ENCODE measurements around the gene TDRD10. TPM values are rescaled to one million over a fixed set of nuclear protein-coding genes. Genes with fewer than 3 reads are reported as not detected.
A peak's percentile ranks its signal among the peaks of the same experiment; 100 is the strongest.

Gene TDRD10
- polyA plus RNA-seq, 2 of the 4 experiments (the other 2 are of a cell fraction): 0.04 TPM; not detected in 1

DNA sequence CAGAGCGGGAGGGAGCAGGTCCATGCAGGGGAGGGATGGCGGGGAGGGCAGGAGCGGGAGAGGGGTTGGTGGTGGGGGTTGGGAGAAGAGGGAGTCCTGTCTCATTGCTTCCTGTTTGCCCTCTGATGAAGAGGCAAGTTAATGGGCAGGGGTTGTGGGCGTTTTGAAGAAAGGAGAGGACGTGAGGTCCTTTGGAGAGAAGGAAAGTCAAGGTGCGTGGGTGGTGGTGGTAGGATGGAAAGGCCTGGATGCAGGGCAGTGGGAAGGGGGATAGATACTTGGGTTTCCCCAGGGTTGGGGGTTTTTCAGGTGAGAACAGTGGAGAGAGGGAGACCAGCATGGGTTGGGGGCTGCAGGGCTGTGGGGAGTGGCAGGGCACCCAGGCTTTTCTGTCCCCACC lies 39.2 kb downstream of the TDRD10 start (continued):
- no peak for TF ChIP-seq RFX5 (IDR thresholded peaks at IDR 0.05)

DNA sequence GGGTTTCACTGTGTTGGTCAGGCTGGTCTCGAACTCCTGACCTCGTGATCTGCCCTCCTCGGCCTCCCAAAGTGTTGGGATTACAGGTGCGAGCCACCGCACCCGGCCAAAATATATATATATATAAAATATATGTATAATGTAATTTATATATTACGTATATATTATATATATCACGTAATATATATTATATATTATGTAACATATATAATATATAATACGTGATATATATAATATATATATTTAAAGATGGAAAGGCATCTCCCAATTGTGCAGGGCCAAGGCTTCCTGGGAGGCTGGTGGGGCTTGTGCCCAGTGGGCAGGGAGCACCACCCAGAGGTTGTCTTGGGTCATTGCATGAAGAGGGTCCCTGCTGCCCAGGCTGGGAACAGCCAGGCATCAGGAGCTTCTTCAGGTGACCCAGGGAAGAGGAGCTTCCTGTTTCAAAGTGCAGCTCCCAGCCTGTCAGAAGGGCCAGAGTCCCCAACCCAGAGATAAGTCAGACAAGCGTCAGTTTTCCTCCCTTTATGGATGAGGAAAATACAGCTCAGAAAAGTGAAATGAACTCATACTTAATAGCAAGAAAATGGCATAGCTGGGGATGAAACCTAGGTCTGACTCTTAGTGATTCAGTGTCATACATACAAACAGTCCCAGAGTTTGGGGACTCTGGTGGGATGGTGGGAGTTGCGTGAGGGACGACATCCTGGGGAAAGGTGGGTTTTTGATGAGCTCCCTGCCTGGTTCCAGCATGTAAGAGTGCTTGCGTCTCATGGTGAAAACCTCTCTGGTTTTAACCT lies 44.4 kb downstream of the TDRD10 start:
- H3K4me2 ChIP-seq: no peak overlapping the region
- no peak overlapping the region for H3K4me3 ChIP-seq
- no peak for FAIRE-seq

GRCh38 chr1:154547105-154547732 lies 45.2 kb downstream of the TDRD10 start:
- no peak overlapping the region for H3K27ac ChIP-seq
- H3K9me3 ChIP-seq: no peaks in the 10 kb centered on the region
- TF ChIP-seq NR3C1 (IDR thresholded peaks at IDR 0.05) (no peak), HES2 (IDR thresholded peaks at IDR 0.05) (no peak), ZSCAN20 (CRISPR knock-in tag; IDR thresholded peaks at IDR 0.05) (no peak)
- no peak for DNase-seq (ENCODE audit: low read depth in 1 of 2, low spot score in 1 of 2)
- no peak for FAIRE-seq
- WGBS (ENCODE audit: missing lambda C conversion rate): 72% methylated on average over 11 of the region's 11 CpGs
- POLR2A ChIA-PET: interaction anchor here (1.2 kb wide), 1 partner anchor 67 kb away, joined by 3 read pairs; no protein-coding TSS in a partner anchor
- no peak for ATAC-seq
- CTCF ChIA-PET: interaction anchor here (0.6 to 7.1 kb wide), 55 partner anchors 8 to 579 kb away, joined by 3 to 79 read pairs (median 4); partner anchors contain the start of genes ATP8B2, CHRNB2, CREB3L4 and UBE2Q1
- H3K4me3 ChIP-seq: no peak overlapping the region
- no peak overlapping the region for H3K4me2 ChIP-seq
- H3K4me1 ChIP-seq: peaks cover 21% of the 10 kb centered on the region

More for the DNA sequence above, 44.4 kb downstream of the TDRD10 start:
- H3K9me3 ChIP-seq: no peaks in the 10 kb centered on the region
- 46% methylated on average over 13 of the region's 13 CpGs for WGBS (ENCODE audit: missing lambda C conversion rate)
- no peak for TF ChIP-seq ZSCAN20 (CRISPR knock-in tag; IDR thresholded peaks at IDR 0.05)
- no peak for TF ChIP-seq HOXA7 (CRISPR knock-in tag; IDR thresholded peaks at IDR 0.05)
- TF ChIP-seq SMC3 (IDR thresholded peaks at IDR 0.05): peak; percentile 72
- peak; percentile 85 to 88 for TF ChIP-seq RAD21 (conservative IDR thresholded peaks at IDR 0.05 in 1 of 2, IDR thresholded peaks at IDR 0.05 in 1 of 2)
- TF ChIP-seq, protein P1, sequence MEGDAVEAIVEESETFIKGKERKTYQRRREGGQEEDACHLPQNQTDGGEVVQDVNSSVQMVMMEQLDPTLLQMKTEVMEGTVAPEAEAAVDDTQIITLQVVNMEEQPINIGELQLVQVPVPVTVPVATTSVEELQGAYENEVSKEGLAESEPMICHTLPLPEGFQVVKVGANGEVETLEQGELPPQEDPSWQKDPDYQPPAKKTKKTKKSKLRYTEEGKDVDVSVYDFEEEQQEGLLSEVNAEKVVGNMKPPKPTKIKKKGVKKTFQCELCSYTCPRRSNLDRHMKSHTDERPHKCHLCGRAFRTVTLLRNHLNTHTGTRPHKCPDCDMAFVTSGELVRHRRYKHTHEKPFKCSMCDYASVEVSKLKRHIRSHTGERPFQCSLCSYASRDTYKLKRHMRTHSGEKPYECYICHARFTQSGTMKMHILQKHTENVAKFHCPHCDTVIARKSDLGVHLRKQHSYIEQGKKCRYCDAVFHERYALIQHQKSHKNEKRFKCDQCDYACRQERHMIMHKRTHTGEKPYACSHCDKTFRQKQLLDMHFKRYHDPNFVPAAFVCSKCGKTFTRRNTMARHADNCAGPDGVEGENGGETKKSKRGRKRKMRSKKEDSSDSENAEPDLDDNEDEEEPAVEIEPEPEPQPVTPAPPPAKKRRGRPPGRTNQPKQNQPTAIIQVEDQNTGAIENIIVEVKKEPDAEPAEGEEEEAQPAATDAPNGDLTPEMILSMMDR (IDR thresholded peaks at IDR 0.05): peak; percentile 79
- POLR2A ChIA-PET: interaction anchor here (1.2 kb wide), 2 partner anchors 66 to 556 kb away, joined by 3 read pairs; no protein-coding TSS in a partner anchor
- H3K27ac ChIP-seq: no peak overlapping the region
- peak; percentile 81 to 90 for DNase-seq (ENCODE audit: low read depth in 1 of 2, low spot score in 1 of 2)
- ATAC-seq: peak; percentile 91 to 95
- peaks cover 21% of the 10 kb centered on the region for H3K4me1 ChIP-seq
- CTCF ChIA-PET: interaction anchor here (0.6 to 7.1 kb wide), 60 partner anchors 9 to 578 kb away, joined by 3 to 79 read pairs (median 4); partner anchors contain the start of genes ATP8B2, CHRNB2, CREB3L4 and UBE2Q1

- peak overlapping the region; percentile 20; the same call in 1 of the 3 replicates for H3K4me2 ChIP-seq
- no peak overlapping the region for H3K27ac ChIP-seq
- no peak; a peak in 1 of 6 replicates for ATAC-seq
- no peak for DNase-seq (ENCODE audit: low read depth in 1 of 2, low spot score in 1 of 2)
- ChIA-PET POLR2A (no interaction called here), CTCF (interaction anchor here (1.4 to 7.1 kb wide), 5 partner anchors 10 to 67 kb away, joined by 4 to 79 read pairs (median 10); partner anchors contain the start of gene UBE2Q1)
- H3K9me3 ChIP-seq: no peaks in the 10 kb centered on the region
- no peak overlapping the region for H3K4me3 ChIP-seq
- H3K4me1 ChIP-seq: peaks cover 21% of the 10 kb centered on the region
- WGBS (ENCODE audit: missing lambda C conversion rate): 9% methylated on average over 1 of the region's 1 CpG
- FAIRE-seq: no peak
- no peak for TF ChIP-seq HOXB5 (CRISPR knock-in tag; IDR thresholded peaks at IDR 0.05)
- TF ChIP-seq CBX8 (IDR thresholded peaks at IDR 0.05): no peak
- no peak for TF ChIP-seq CHD2 (IDR thresholded peaks at IDR 0.05; ENCODE audit: low read length, partially characterized antibody)
- no peak for TF ChIP-seq FOXS1 (CRISPR knock-in tag; IDR thresholded peaks at IDR 0.05)
- TF ChIP-seq, protein P2, sequence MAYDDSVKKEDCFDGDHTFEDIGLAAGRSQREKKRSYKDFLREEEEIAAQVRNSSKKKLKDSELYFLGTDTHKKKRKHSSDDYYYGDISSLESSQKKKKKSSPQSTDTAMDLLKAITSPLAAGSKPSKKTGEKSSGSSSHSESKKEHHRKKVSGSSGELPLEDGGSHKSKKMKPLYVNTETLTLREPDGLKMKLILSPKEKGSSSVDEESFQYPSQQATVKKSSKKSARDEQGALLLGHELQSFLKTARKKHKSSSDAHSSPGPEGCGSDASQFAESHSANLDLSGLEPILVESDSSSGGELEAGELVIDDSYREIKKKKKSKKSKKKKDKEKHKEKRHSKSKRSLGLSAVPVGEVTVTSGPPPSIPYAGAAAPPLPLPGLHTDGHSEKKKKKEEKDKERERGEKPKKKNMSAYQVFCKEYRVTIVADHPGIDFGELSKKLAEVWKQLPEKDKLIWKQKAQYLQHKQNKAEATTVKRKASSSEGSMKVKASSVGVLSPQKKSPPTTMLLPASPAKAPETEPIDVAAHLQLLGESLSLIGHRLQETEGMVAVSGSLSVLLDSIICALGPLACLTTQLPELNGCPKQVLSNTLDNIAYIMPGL (CRISPR knock-in tag; IDR thresholded peaks at IDR 0.05; ENCODE audit: borderline replicate concordance): no peak
- no peak for TF ChIP-seq HDAC2 (IDR thresholded peaks at IDR 0.05)
- no peak for TF ChIP-seq KDM1A (IDR thresholded peaks at IDR 0.05; ENCODE audit: low read depth)
- no peak for TF ChIP-seq FOSL2 (IDR thresholded peaks at IDR 0.05)
- TF ChIP-seq FOSL2 (CRISPR knock-in tag; IDR thresholded peaks at IDR 0.05): no peak
- no peak for TF ChIP-seq NPAS2 (CRISPR knock-in tag; IDR thresholded peaks at IDR 0.05; ENCODE audit: borderline replicate concordance)
- no peak for TF ChIP-seq TP53 (CRISPR knock-in tag; IDR thresholded peaks at IDR 0.05)
- no peak for TF ChIP-seq CBX2 (IDR thresholded peaks at IDR 0.05; ENCODE audit: borderline replicate concordance, low read depth)
- TF ChIP-seq, protein P3, sequence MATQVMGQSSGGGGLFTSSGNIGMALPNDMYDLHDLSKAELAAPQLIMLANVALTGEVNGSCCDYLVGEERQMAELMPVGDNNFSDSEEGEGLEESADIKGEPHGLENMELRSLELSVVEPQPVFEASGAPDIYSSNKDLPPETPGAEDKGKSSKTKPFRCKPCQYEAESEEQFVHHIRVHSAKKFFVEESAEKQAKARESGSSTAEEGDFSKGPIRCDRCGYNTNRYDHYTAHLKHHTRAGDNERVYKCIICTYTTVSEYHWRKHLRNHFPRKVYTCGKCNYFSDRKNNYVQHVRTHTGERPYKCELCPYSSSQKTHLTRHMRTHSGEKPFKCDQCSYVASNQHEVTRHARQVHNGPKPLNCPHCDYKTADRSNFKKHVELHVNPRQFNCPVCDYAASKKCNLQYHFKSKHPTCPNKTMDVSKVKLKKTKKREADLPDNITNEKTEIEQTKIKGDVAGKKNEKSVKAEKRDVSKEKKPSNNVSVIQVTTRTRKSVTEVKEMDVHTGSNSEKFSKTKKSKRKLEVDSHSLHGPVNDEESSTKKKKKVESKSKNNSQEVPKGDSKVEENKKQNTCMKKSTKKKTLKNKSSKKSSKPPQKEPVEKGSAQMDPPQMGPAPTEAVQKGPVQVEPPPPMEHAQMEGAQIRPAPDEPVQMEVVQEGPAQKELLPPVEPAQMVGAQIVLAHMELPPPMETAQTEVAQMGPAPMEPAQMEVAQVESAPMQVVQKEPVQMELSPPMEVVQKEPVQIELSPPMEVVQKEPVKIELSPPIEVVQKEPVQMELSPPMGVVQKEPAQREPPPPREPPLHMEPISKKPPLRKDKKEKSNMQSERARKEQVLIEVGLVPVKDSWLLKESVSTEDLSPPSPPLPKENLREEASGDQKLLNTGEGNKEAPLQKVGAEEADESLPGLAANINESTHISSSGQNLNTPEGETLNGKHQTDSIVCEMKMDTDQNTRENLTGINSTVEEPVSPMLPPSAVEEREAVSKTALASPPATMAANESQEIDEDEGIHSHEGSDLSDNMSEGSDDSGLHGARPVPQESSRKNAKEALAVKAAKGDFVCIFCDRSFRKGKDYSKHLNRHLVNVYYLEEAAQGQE (IDR thresholded peaks at IDR 0.05): no peak
- no peak for TF ChIP-seq TFCP2L1 (CRISPR knock-in tag; IDR thresholded peaks at IDR 0.05)
Measured at GRCh38 chr1:154548028-154548427, 46.0 kb downstream of the TDRD10 start.

All from A549 (cell line).